ENCODE data around the gene CHAC1.

Gene CHAC1

GRCh38 chr15:40991355-40991754 lies 38.1 kb downstream of the CHAC1 start:
- no peak for TF ChIP-seq CTCF (IDR thresholded peaks at IDR 0.05; ENCODE audit: extremely low read depth, insufficient read depth, missing control alignments)
- DNase-seq (ENCODE audit: low spot score): no peak
- in situ Hi-C loops (cut with MboI; ENCODE audit: low pct_unique_long_range_greater_than_20kb, low sequenced_read_pairs, unreplicated experiment): no loop called here

- no peak for TF ChIP-seq CTCF (IDR thresholded peaks at IDR 0.05; ENCODE audit: extremely low read depth, insufficient read depth, missing control alignments)
- DNase-seq (ENCODE audit: low spot score): no peak
- in situ Hi-C loops (cut with MboI; ENCODE audit: low pct_unique_long_range_greater_than_20kb, low sequenced_read_pairs, unreplicated experiment): no loop called here
Measured at GRCh38 chr15:40992241-40992741, 39.0 kb downstream of the CHAC1 start.

GRCh38 chr15:40992825-40993224 lies 39.6 kb downstream of the CHAC1 start:
- DNase-seq (ENCODE audit: low spot score): no peak
- in situ Hi-C loops (cut with MboI; ENCODE audit: low pct_unique_long_range_greater_than_20kb, low sequenced_read_pairs, unreplicated experiment): no loop called here

GRCh38 chr15:40995656-40996055 lies 42.4 kb downstream of the CHAC1 start:
- no peak for TF ChIP-seq CTCF (IDR thresholded peaks at IDR 0.05; ENCODE audit: extremely low read depth, insufficient read depth, missing control alignments)
- in situ Hi-C loops (cut with MboI; ENCODE audit: low pct_unique_long_range_greater_than_20kb, low sequenced_read_pairs, unreplicated experiment): no loop called here
- DNase-seq (ENCODE audit: low spot score): no peak

More at GRCh38 chr15:40992825-40993224, 39.6 kb downstream of the CHAC1 start:
- no peak for TF ChIP-seq CTCF (IDR thresholded peaks at IDR 0.05; ENCODE audit: extremely low read depth, insufficient read depth, missing control alignments)

GRCh38 chr15:40999190-40999589 lies 45.9 kb downstream of the CHAC1 start:
- TF ChIP-seq CTCF (IDR thresholded peaks at IDR 0.05; ENCODE audit: extremely low read depth, insufficient read depth, missing control alignments): no peak
- in situ Hi-C loops (cut with MboI; ENCODE audit: low pct_unique_long_range_greater_than_20kb, low sequenced_read_pairs, unreplicated experiment): no loop called here
- no peak for DNase-seq (ENCODE audit: low spot score)

- no peak for DNase-seq (ENCODE audit: low spot score)
- TF ChIP-seq CTCF (IDR thresholded peaks at IDR 0.05; ENCODE audit: extremely low read depth, insufficient read depth, missing control alignments): no peak
- in situ Hi-C loops (cut with MboI; ENCODE audit: low pct_unique_long_range_greater_than_20kb, low sequenced_read_pairs, unreplicated experiment): no loop called here
Measured at GRCh38 chr15:41001524-41002214, 48.4 kb downstream of the CHAC1 start.
